ENCODE results near the gene GRM8. TPM values are rescaled to one million over a fixed set of nuclear protein-coding genes. Genes with fewer than 3 reads are reported as not detected.

GRM8 gene
- total RNA-seq, 1 experiment from 2014 or later: not detected

DNA sequence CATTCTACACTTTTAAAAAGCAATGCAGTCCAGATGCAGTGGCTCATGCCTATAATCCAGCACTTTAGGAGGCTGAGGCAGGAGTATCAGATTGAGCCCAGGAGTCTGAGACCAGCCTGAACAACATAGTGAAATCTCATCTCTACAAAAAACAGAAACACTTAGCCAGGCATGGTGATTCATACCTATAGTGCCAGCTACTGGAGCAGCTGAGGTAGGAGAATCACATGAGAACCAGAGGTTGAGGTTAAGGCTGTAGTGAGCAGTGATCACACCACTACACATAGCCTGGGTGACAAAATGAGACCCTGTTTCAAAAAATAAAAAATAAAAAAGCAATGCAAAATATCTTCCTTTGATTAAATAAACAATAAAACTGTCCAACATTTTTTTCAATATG, 205.2 kb downstream of the GRM8 start:
- Histone ChIP-seq H3K4me3 (ENCODE audit: low read depth, low read length) (no peak overlapping the region), H3K27me3 (replicated peaks; ENCODE audit: control insufficient read depth, insufficient read depth, low read length) (no peaks in the 10 kb centered on the region), H3K9me3 (no peaks in the 10 kb centered on the region), H3K4me1 (no peaks in the 10 kb centered on the region), H3K36me3 (ENCODE audit: control insufficient read depth, insufficient read depth, low read length) (no peaks in the 10 kb centered on the region)
- no peak for DNase-seq
- Mint-ChIP-seq H3K4me1 (ENCODE audit: low read depth, unreplicated experiment) (no peaks in the 10 kb centered on the region), H3K9me3 (ENCODE audit: unreplicated experiment) (no peaks in the 10 kb centered on the region), H3K27me3 (ENCODE audit: insufficient read depth, unreplicated experiment) (peaks cover 8% of the 10 kb centered on the region), H3K27ac (ENCODE audit: unreplicated experiment) (no peak overlapping the region), H3K36me3 (ENCODE audit: insufficient read depth, unreplicated experiment) (no peaks in the 10 kb centered on the region), H3K4me3 (ENCODE audit: unreplicated experiment) (no peak overlapping the region)
- no TSS peak for BruUV-seq (replicated peaks)
- TF ChIP-seq, protein P1, sequence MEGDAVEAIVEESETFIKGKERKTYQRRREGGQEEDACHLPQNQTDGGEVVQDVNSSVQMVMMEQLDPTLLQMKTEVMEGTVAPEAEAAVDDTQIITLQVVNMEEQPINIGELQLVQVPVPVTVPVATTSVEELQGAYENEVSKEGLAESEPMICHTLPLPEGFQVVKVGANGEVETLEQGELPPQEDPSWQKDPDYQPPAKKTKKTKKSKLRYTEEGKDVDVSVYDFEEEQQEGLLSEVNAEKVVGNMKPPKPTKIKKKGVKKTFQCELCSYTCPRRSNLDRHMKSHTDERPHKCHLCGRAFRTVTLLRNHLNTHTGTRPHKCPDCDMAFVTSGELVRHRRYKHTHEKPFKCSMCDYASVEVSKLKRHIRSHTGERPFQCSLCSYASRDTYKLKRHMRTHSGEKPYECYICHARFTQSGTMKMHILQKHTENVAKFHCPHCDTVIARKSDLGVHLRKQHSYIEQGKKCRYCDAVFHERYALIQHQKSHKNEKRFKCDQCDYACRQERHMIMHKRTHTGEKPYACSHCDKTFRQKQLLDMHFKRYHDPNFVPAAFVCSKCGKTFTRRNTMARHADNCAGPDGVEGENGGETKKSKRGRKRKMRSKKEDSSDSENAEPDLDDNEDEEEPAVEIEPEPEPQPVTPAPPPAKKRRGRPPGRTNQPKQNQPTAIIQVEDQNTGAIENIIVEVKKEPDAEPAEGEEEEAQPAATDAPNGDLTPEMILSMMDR (IDR thresholded peaks at IDR 0.05; ENCODE audit: insufficient read depth in 1 of 2, low read depth in 1 of 2, low read length in 1 of 2, severe bottlenecking in 1 of 2, unreplicated experiment in 1 of 2): no peak
- POLR2A ChIA-PET: no interaction called here
- CTCF ChIA-PET: no interaction called here
- intact Hi-C loops (cut with micrococcal nuclease; ENCODE audit: unreplicated experiment): no loop called here

DNA sequence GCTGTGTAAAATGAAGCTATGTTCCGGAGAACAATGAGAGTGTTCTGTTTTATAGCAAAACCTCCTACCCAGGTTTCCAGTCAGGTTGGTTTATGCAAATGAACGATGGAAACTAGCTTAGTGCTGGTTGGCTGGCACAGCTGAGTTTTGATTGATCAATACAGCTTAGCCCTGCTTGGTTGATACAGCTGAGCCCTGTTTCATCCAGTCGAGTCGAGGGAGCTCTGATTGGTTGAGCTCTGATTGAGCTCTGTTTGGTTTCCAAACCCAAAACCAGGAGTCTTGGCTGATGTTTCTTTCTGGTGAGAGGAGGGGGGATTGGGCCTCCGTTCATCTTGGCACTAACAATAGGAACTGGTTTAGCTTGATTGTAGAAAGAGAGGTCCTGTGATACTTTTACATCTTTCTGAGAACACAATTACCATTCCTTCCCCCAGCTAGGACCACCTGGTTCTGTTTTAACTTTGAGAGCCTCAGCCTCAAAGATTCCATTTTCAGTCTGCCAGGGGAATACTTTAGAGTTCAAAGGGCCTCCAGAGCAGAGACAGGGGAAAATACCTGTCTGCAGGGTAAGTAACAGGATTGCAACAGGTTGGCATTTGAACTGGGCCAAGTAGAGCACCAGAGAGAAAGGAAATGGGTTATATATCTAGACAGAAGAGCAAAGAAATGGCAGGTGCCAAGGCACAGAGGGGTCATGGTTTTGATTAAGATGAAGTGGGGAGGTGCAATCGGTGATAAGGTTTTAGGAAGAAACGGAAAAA, 210.9 kb downstream of the GRM8 start:
- H3K36me3 Mint-ChIP-seq (ENCODE audit: insufficient read depth, unreplicated experiment): no peaks in the 10 kb centered on the region
- H3K27ac Mint-ChIP-seq (ENCODE audit: unreplicated experiment): no peak overlapping the region
- no TSS peak for BruUV-seq (replicated peaks)
- no peaks in the 10 kb centered on the region for H3K4me1 Mint-ChIP-seq (ENCODE audit: low read depth, unreplicated experiment)
- H3K27me3 ChIP-seq (replicated peaks; ENCODE audit: control insufficient read depth, insufficient read depth, low read length): no peaks in the 10 kb centered on the region; the same call in 1 of the 2 replicates
- POLR2A ChIA-PET: no interaction called here
- H3K4me3 ChIP-seq (ENCODE audit: low read depth, low read length): no peak overlapping the region
- CTCF ChIA-PET: no interaction called here
- H3K4me3 Mint-ChIP-seq (ENCODE audit: unreplicated experiment): no peak overlapping the region
- no peaks in the 10 kb centered on the region for H3K9me3 Mint-ChIP-seq (ENCODE audit: unreplicated experiment)
- H3K9me3 ChIP-seq: no peaks in the 10 kb centered on the region
- DNase-seq: no peak
- intact Hi-C loops (cut with micrococcal nuclease; ENCODE audit: unreplicated experiment): no loop called here
- H3K27me3 Mint-ChIP-seq (ENCODE audit: insufficient read depth, unreplicated experiment): peaks cover 7% of the 10 kb centered on the region
- TF ChIP-seq, protein P1 (IDR thresholded peaks at IDR 0.05; ENCODE audit: insufficient read depth in 1 of 2, low read depth in 1 of 2, low read length in 1 of 2, severe bottlenecking in 1 of 2, unreplicated experiment in 1 of 2): no peak
- H3K4me1 ChIP-seq: no peaks in the 10 kb centered on the region
- H3K36me3 ChIP-seq (ENCODE audit: control insufficient read depth, insufficient read depth, low read length): no peaks in the 10 kb centered on the region

DNA sequence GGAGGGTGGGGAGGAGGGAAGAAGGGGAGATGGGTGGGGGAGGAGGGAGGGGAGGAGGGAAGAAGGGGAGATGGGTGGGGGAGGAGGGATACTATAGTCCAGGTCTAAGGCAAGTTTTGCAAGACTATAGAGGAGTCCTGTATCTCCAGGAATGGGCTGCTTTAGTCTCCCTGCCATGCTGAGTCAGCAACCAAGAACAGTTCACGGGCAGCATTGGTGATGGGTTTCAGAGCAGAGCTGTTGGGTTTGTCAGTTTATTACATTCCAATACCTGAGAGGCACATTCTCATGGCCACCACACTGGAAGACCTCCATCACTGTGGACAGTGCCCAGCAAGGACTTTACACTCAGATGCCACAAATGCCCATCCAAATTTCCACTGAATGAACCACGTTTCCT, 212.7 kb downstream of the GRM8 start:
- CTCF ChIA-PET: no interaction called here
- H3K9me3 ChIP-seq: no peaks in the 10 kb centered on the region
- no peaks in the 10 kb centered on the region for H3K4me1 ChIP-seq
- Mint-ChIP-seq H3K36me3 (ENCODE audit: insufficient read depth, unreplicated experiment) (no peaks in the 10 kb centered on the region), H3K4me1 (ENCODE audit: low read depth, unreplicated experiment) (no peaks in the 10 kb centered on the region), H3K27me3 (ENCODE audit: insufficient read depth, unreplicated experiment) (peaks cover 10% of the 10 kb centered on the region), H3K4me3 (ENCODE audit: unreplicated experiment) (no peak overlapping the region), H3K9me3 (ENCODE audit: unreplicated experiment) (no peaks in the 10 kb centered on the region), H3K27ac (ENCODE audit: unreplicated experiment) (no peak overlapping the region)
- POLR2A ChIA-PET: no interaction called here
- DNase-seq: no peak
- no peak overlapping the region for H3K4me3 ChIP-seq (ENCODE audit: low read depth, low read length)
- TF ChIP-seq, protein P1 (IDR thresholded peaks at IDR 0.05; ENCODE audit: insufficient read depth in 1 of 2, low read depth in 1 of 2, low read length in 1 of 2, severe bottlenecking in 1 of 2, unreplicated experiment in 1 of 2): no peak
- intact Hi-C loops (cut with micrococcal nuclease; ENCODE audit: unreplicated experiment): no loop called here
- no peaks in the 10 kb centered on the region for H3K36me3 ChIP-seq (ENCODE audit: control insufficient read depth, insufficient read depth, low read length)
- H3K27me3 ChIP-seq (replicated peaks; ENCODE audit: control insufficient read depth, insufficient read depth, low read length): no peaks in the 10 kb centered on the region; the same call in 1 of the 2 replicates
- BruUV-seq (replicated peaks): no TSS peak

Data from Caco-2 (cell line).